HCT116 (cell line): ENCODE measurements around the gene CXCR6. TPM values are rescaled to one million over a fixed set of nuclear protein-coding genes. Genes with fewer than 3 reads are reported as not detected.

Source experiments
- ATAC-seq: fragments of 200-7000 bp; cut with Tn5 transposase; 2 replicates; pipeline ENCODE4 v1.9.1; 2020; ENCODE audit warnings: mild to moderate bottlenecking, moderate library complexity
- BruUV-seq: library from RNA; stranded (reverse); fragments of 400-500 nt; replicated peaks from 2 replicates; lab custom pipeline; 2021; lab: Mats Ljungman, UMichigan
- CTCF ChIA-PET: fragments of 300-600 bp; sonication (Branson Sonifier 250); formaldehyde crosslinking; loops from one replicate; lab custom pipeline; 2021; ENCODE audit warnings: antibody characterized with exemption; lab: Charles Lee
- POLR2A ChIA-PET: fragments of 300-600, 350-600 bp; sonication (Branson Sonifier 250); formaldehyde crosslinking; loops from one replicate; lab custom pipeline; 2021; ENCODE audit warnings: antibody characterized with exemption; lab: Charles Lee
- RAD21 ChIA-PET, 2 experiments: fragments of 300-600 bp; sonication (Branson Sonifier 250); formaldehyde crosslinking; loops; one replicate each; lab custom pipeline; 2023; ENCODE audit warnings: low total read pairs in 2 of 2; ENCODE audit not compliant: uncharacterized antibody in 2 of 2, unreplicated experiment in 2 of 2, low non-redundant PET in 1 of 2; lab: Charles Lee
- DNase-seq: peaks from one replicate; pipeline ENCODE4 v3.0.0-alpha.2; 2010; ENCODE audit warnings: low read depth, low spot score
- H2AFZ ChIP-seq: fragments of 200-600 bp; shearing (Covaris generic), sonication (generic); 2 replicates; pipeline ENCODE4 v1.6.1; 2017; ENCODE audit warnings: low read depth, mixed run types, mixed read lengths, antibody characterized with exemption, low read length; ENCODE audit not compliant: poor library complexity, severe bottlenecking
- H3K27ac ChIP-seq: 2 replicates; pipeline ENCODE4 v1.5.1; 2012; ENCODE audit warnings: low read depth, low read length
- H3K27me3 ChIP-seq: fragments of 200-600 bp; sonication (generic); 2 replicates; pipeline ENCODE4 v1.6.1; 2016; ENCODE audit warnings: mixed run types, low read length, mixed read lengths; ENCODE audit not compliant: insufficient read depth
- H3K36me3 ChIP-seq, 2 experiments: fragments of 200-500 bp in 1 of 2; fragments of 200-600 bp in 1 of 2; sonication (Bioruptor generic) in 1 of 2; sonication (generic) in 1 of 2; 2 replicates each; pipeline versions ENCODE4 v1.5.1 to v1.6.1; 2014 to 2016; ENCODE audit warnings: low read length in 2 of 2, inconsistent platforms in 1 of 2, mixed read lengths in 1 of 2, mixed run types in 1 of 2; ENCODE audit not compliant: insufficient read depth in 2 of 2, control insufficient read depth in 1 of 2
- H3K4me1 ChIP-seq, 2 experiments: fragments of 200-600 bp in 1 of 2; sonication (generic) in 1 of 2; 2 replicates each; pipeline versions ENCODE4 v1.5.1 to v1.6.1; 2012 to 2017; ENCODE audit warnings: low read length in 2 of 2, inconsistent platforms in 1 of 2, mild to moderate bottlenecking in 1 of 2, mixed read lengths in 1 of 2, mixed run types in 1 of 2, moderate library complexity in 1 of 2; ENCODE audit not compliant: insufficient read depth in 2 of 2, control insufficient read depth in 1 of 2
- H3K4me2 ChIP-seq: fragments of 200-600 bp; sonication (generic); 2 replicates; pipeline ENCODE4 v1.6.1; 2017; ENCODE audit warnings: mixed run types, low read length, mixed read lengths
- H3K4me3 ChIP-seq, 2 experiments: fragments of 200-600 bp in 1 of 2; sonication (generic) in 1 of 2; replicated peaks in 1 of 2; 2 replicates each; pipeline ENCODE4 v1.5.1; 2011 to 2016; ENCODE audit warnings: low read length in 2 of 2, control low read depth in 1 of 2, low read depth in 1 of 2, mild to moderate bottlenecking in 1 of 2, mixed read lengths in 1 of 2, mixed run types in 1 of 2
- H3K79me2 ChIP-seq: fragments of 200-600 bp; sonication (generic); 2 replicates; pipeline ENCODE4 v1.6.1; 2017; ENCODE audit warnings: mild to moderate bottlenecking, mixed run types, low read length, moderate library complexity, mixed read lengths; ENCODE audit not compliant: insufficient read depth
- H3K9ac ChIP-seq: fragments of 200-600 bp; sonication (generic); 2 replicates; pipeline ENCODE4 v1.6.1; 2016; ENCODE audit warnings: low read length, mixed read lengths
- H3K9me2 ChIP-seq: fragments of 200-600 bp; sonication (generic), shearing (Covaris generic); 2 replicates; pipeline ENCODE4 v1.6.1; 2017; ENCODE audit warnings: mixed run types, mild to moderate bottlenecking, moderate library complexity; ENCODE audit not compliant: insufficient read depth
- H3K9me3 ChIP-seq, 2 experiments: fragments of 200-500 bp in 1 of 2; fragments of 200-600 bp in 1 of 2; sonication (Bioruptor generic) in 1 of 2; sonication (generic) in 1 of 2; 2 replicates each; pipeline ENCODE4 v1.6.1; 2014 to 2017; ENCODE audit warnings: low read length in 2 of 2, mixed read lengths in 2 of 2, inconsistent platforms in 1 of 2, low read depth in 1 of 2, mild to moderate bottlenecking in 1 of 2, mixed run types in 1 of 2, moderate library complexity in 1 of 2; ENCODE audit not compliant: control insufficient read depth in 1 of 2, insufficient read depth in 1 of 2
- H4K20me1 ChIP-seq: fragments of 200-600 bp; sonication (generic), shearing (Covaris generic); 2 replicates; pipeline ENCODE4 v1.6.1; 2017; ENCODE audit warnings: mixed run types, mild to moderate bottlenecking, moderate library complexity; ENCODE audit not compliant: insufficient read depth
- CBX3 ChIP-seq: IDR thresholded peaks from 2 replicates; pipeline ENCODE4 v1.6.1; 2012; ENCODE audit warnings: low read depth
- EGR1 ChIP-seq: IDR thresholded peaks from 2 replicates; pipeline ENCODE4 v1.6.1; 2012; ENCODE audit warnings: low read depth
- ELF1 ChIP-seq: IDR thresholded peaks from 2 replicates; pipeline ENCODE4 v1.6.1; 2012; ENCODE audit warnings: low read depth, borderline replicate concordance
- POLR2A ChIP-seq: IDR thresholded peaks from 2 replicates; pipeline ENCODE4 v1.7.0; 2011; ENCODE audit warnings: borderline replicate concordance; ENCODE audit not compliant: insufficient read depth, insufficient read length; ENCODE audit errors: extremely low read depth
- RAD21 ChIP-seq: IDR thresholded peaks from 2 replicates; pipeline ENCODE4 v1.6.1; 2012; ENCODE audit warnings: low read depth, mild to moderate bottlenecking
- SIN3A ChIP-seq: IDR thresholded peaks from 2 replicates; pipeline ENCODE4 v1.6.1; 2012; ENCODE audit warnings: low read depth
- SP1 ChIP-seq: IDR thresholded peaks from 2 replicates; pipeline ENCODE4 v1.6.1; 2012; ENCODE audit warnings: low read depth
- TCF7L2 ChIP-seq: IDR thresholded peaks from 2 replicates; pipeline ENCODE4 v1.7.0; 2011; ENCODE audit warnings: borderline replicate concordance, inconsistent platforms; ENCODE audit not compliant: insufficient read depth, insufficient read length; ENCODE audit errors: extremely low read depth
- YY1 ChIP-seq: IDR thresholded peaks from 2 replicates; pipeline ENCODE4 v1.6.1; 2011; ENCODE audit warnings: low read length, low read depth, moderate library complexity, mild to moderate bottlenecking; ENCODE audit not compliant: insufficient replicate concordance; ENCODE audit errors: extremely low read depth
- intact Hi-C: fragments of 100-400 bp; cut with micrococcal nuclease; formaldehyde crosslinking; loops from 2 replicates; pipeline ENCODE4 v1.10.0; 2022
- total RNA-seq: library from RNA; stranded (reverse); gene quantifications from one replicate; pipeline ENCODE4 v1.2.1, GENCODE V29; 2021; ENCODE audit not compliant: unreplicated experiment
- TF ChIP-seq, protein P1 (sequence below): IDR thresholded peaks from 2 replicates; pipeline ENCODE4 v1.6.1; 2012; ENCODE audit warnings: low read depth
- TF ChIP-seq, protein P2 (sequence below), 3 experiments: fragments of 200-600 bp in 1 of 3; sonication (generic) in 1 of 3; IDR thresholded peaks in 2 of 3; conservative IDR thresholded peaks in 1 of 3; 2 replicates each; pipeline ENCODE4 v1.5.1; 2012 to 2017; ENCODE audit warnings: low read depth in 2 of 3, low read length in 2 of 3, antibody characterized with exemption in 1 of 3, borderline replicate concordance in 1 of 3, control low read depth in 1 of 3, mild to moderate bottlenecking in 1 of 3, mixed read lengths in 1 of 3, mixed run types in 1 of 3, moderate library complexity in 1 of 3; ENCODE audit not compliant: insufficient read depth in 1 of 3

Gene CXCR6
- total RNA-seq, 1 experiment from 2014 or later, result not detected

DNA sequence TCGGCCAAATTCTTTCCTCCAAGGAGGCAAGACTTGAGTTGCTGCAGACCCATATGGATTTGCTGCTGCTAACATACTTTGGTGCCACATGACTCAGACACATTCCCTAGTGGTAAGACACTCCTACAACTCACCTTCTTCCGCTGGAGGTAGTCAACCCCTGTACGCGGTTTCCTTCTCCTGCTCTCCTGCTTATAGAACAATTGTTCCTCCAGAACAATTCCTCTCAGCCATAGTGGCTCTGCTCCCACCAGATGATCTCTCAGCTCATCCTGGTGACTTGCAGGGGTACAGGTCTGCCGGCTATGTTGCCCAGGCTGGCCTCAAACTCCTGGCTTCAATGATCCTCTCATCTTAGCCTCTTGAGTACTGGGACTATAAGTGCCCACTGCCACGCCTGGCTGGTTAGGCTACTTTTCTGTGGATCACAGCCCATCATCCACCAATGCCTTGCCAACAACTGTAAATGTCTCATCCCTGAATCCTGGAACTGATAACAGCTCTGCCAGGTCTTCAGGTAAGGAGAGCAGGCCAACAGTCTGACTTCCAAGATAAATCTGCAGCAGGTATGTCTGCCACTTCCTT, 2.4 kb upstream of the CXCR6 start (continued):
- no peak for TF ChIP-seq TCF7L2
- TF ChIP-seq RAD21, result no peak
- no peak for TF ChIP-seq POLR2A
- TF ChIP-seq ELF1, result no peak

DNA sequence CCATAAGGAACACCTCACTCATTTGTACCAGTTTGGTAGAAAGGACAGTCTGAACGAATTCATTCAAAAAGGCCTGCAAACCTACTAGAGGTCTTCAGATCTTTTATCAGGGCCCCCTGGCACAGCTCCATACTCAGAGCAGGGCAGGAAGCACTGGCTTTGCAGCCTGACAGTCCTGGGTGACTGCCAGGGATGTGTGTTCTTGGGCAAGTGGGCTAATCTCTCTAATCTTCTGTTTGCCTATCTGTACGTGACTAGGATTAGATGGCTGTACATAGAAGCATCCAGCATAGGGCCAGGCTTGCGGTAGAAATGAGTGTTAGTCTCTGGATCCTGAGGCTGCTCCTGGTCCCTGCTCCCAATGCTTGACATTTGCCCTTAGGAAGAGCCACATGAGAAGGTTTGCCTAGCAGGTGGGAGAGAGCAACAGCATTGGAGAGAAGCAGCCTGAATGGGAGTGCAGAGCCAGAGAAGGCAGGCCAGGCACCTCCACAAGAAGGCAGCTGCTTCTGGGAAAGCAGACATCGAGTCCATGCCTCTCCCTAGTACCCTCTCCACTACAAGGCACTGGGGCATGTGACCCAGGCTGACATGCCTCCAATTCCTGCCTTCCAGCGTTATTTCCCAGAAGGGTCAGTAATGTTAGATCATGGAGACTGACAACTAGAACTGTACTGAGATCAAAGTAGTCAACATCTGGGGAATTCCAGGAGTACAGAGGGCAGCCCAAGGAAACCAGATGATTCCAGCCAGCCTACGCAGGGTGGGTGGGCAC, 1.0 kb upstream of the CXCR6 start:
- Histone ChIP-seq H3K27me3 (no peaks in the 10 kb centered on the region), H4K20me1 (no peaks in the 10 kb centered on the region), H3K27ac (no peak overlapping the region), H3K4me2 (no peak overlapping the region), H3K9ac (no peak overlapping the region), H3K4me1 (peaks cover 0 to 6% of the 10 kb centered on the region in 2 experiments; a peak in 1 of 4 replicates), H3K36me3 (peaks cover 2 to 15% of the 10 kb centered on the region in 2 experiments; a peak in 2 of 4 replicates), H3K9me2 (no peaks in the 10 kb centered on the region), H3K4me3 (no peak overlapping the region), H3K9me3 (no peaks in the 10 kb centered on the region), H2AFZ (no peak overlapping the region), H3K79me2 (no peaks in the 10 kb centered on the region)
- intact Hi-C loops, result no loop called here
- TF ChIP-seq TCF7L2 (no peak), SP1 (no peak), SIN3A (no peak), YY1 (no peak), EGR1 (no peak), CBX3 (no peak)
- TF ChIP-seq, protein P1, sequence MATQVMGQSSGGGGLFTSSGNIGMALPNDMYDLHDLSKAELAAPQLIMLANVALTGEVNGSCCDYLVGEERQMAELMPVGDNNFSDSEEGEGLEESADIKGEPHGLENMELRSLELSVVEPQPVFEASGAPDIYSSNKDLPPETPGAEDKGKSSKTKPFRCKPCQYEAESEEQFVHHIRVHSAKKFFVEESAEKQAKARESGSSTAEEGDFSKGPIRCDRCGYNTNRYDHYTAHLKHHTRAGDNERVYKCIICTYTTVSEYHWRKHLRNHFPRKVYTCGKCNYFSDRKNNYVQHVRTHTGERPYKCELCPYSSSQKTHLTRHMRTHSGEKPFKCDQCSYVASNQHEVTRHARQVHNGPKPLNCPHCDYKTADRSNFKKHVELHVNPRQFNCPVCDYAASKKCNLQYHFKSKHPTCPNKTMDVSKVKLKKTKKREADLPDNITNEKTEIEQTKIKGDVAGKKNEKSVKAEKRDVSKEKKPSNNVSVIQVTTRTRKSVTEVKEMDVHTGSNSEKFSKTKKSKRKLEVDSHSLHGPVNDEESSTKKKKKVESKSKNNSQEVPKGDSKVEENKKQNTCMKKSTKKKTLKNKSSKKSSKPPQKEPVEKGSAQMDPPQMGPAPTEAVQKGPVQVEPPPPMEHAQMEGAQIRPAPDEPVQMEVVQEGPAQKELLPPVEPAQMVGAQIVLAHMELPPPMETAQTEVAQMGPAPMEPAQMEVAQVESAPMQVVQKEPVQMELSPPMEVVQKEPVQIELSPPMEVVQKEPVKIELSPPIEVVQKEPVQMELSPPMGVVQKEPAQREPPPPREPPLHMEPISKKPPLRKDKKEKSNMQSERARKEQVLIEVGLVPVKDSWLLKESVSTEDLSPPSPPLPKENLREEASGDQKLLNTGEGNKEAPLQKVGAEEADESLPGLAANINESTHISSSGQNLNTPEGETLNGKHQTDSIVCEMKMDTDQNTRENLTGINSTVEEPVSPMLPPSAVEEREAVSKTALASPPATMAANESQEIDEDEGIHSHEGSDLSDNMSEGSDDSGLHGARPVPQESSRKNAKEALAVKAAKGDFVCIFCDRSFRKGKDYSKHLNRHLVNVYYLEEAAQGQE, result no peak
- TF ChIP-seq, protein P2, sequence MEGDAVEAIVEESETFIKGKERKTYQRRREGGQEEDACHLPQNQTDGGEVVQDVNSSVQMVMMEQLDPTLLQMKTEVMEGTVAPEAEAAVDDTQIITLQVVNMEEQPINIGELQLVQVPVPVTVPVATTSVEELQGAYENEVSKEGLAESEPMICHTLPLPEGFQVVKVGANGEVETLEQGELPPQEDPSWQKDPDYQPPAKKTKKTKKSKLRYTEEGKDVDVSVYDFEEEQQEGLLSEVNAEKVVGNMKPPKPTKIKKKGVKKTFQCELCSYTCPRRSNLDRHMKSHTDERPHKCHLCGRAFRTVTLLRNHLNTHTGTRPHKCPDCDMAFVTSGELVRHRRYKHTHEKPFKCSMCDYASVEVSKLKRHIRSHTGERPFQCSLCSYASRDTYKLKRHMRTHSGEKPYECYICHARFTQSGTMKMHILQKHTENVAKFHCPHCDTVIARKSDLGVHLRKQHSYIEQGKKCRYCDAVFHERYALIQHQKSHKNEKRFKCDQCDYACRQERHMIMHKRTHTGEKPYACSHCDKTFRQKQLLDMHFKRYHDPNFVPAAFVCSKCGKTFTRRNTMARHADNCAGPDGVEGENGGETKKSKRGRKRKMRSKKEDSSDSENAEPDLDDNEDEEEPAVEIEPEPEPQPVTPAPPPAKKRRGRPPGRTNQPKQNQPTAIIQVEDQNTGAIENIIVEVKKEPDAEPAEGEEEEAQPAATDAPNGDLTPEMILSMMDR (IDR thresholded peaks at IDR 0.05 in 2 of 3, conservative IDR thresholded peaks at IDR 0.05 in 1 of 3; ENCODE audit: borderline replicate concordance in 1 of 3, insufficient read depth in 1 of 3, low read depth in 2 of 3, low read length in 2 of 3), result no peak
- DNase-seq, result no peak
- no peak for ATAC-seq
- RAD21 ChIA-PET, result no interaction called here
- no TSS peak for BruUV-seq
- CTCF ChIA-PET, result interaction anchor here (1.2 kb wide), 1 partner anchor 135 kb away, joined by 3 read pairs; no protein-coding TSS in a partner anchor
- POLR2A ChIA-PET, result no interaction called here
